Vagina (tissue), 2 donors: ENCODE data around the gene MUC6. TPM values are rescaled to one million over a fixed set of nuclear protein-coding genes. Genes with fewer than 3 reads are reported as not detected.

Experiments
- DNase-seq, 2 donors: peaks; one replicate each; pipeline ENCODE4 v3.0.0-alpha.2; 2017; ENCODE audit errors: extremely low spot score in 2 of 2
- H3K27ac ChIP-seq: fragments of 200-600 bp; sonication (generic); one replicate; pipeline ENCODE4 v1.5.1; 2019
- H3K27me3 ChIP-seq: fragments of 200-600 bp; sonication (generic); one replicate; pipeline ENCODE4 v1.5.1; 2019
- H3K36me3 ChIP-seq, 2 donors: fragments of 200-600 bp; sonication (generic); one replicate each; pipeline ENCODE4 v1.5.1; 2017 to 2019
- H3K4me1 ChIP-seq: fragments of 200-600 bp; sonication (generic); one replicate; pipeline ENCODE4 v1.5.1; 2019
- H3K4me3 ChIP-seq, 2 donors: fragments of 200-600 bp; sonication (generic); 1 replicate in 1 of 2; 2 replicates in 1 of 2; pipeline ENCODE4 v1.5.1; 2016 to 2019
- H3K9me3 ChIP-seq: fragments of 200-600 bp; sonication (generic); one replicate; pipeline ENCODE4 v1.5.1; 2019
- CTCF ChIP-seq, 3 experiments: fragments of 450-650 bp in 2 of 3; fragments of 200-600 bp in 1 of 3; sonication (generic) in 1 of 3; IDR thresholded peaks; one replicate each; pipeline ENCODE4 v1.5.1; 2017 to 2019; ENCODE audit warnings: antibody characterized with exemption in 3 of 3, mild to moderate bottlenecking in 2 of 3, moderate library complexity in 2 of 3
- POLR2A ChIP-seq, 2 donors: fragments of 450-650 bp; IDR thresholded peaks; one replicate each; pipeline ENCODE4 v1.6.1; 2017; ENCODE audit warnings: antibody characterized with exemption in 2 of 2, mild to moderate bottlenecking in 2 of 2, moderate library complexity in 2 of 2
- POLR2AphosphoS5 ChIP-seq, 2 donors: sonication (generic); formaldehyde crosslinking; IDR thresholded peaks; one replicate each; pipeline ENCODE4 v1.9.0; 2017; ENCODE audit warnings: antibody characterized with exemption in 2 of 2, mild to moderate bottlenecking in 2 of 2, low read depth in 1 of 2; ENCODE audit not compliant: insufficient read depth in 1 of 2
- intact Hi-C: fragments of 100-400 bp; cut with DNase I; formaldehyde crosslinking; loops from one replicate; pipeline ENCODE4 v1.15.1; 2023
- total RNA-seq: library from RNA; depleted of rRNA; stranded (reverse); fragments of >200 nt; gene quantifications from one replicate; pipeline ENCODE4 v1.2.3, GENCODE V29; 2016

MUC6 gene
- total RNA-seq, 1 donor from 2014 or later: not detected

DNA sequence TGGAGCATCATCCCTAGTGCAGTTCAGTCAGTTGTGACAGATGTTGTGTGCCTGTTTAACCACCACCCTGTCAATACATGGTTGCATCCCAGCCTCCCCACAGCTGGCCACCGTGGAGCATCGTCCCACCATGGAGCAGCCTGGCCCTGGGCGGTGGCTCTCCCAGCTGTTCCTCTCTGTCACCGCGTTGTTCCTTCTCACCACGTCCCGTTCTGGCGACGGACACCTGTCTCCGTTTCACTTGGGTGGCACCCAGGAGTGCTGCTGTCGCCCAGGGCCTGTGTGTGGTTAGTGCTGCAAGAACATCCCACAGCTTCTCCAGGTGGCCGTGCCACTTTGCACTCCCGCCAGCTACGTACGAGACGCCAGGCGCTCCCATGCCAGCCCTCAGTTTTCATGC is 26.5 kb downstream of the MUC6 start:
- H3K4me3 ChIP-seq: no peak overlapping the region
- no peaks in the 10 kb centered on the region for H3K27me3 ChIP-seq
- DNase-seq: no peak
- intact Hi-C loops: no loop called here
- no peak overlapping the region for H3K27ac ChIP-seq
- TF ChIP-seq POLR2AphosphoS5 (IDR thresholded peaks at IDR 0.05; ENCODE audit: insufficient read depth in 1 of 2, low read depth in 1 of 2): no peak
- TF ChIP-seq CTCF (IDR thresholded peaks at IDR 0.05): no peak
- TF ChIP-seq POLR2A (IDR thresholded peaks at IDR 0.05): no peak
- H3K36me3 ChIP-seq: peaks cover 0 to 57% of the 10 kb centered on the region in 2 donors
- no peaks in the 10 kb centered on the region for H3K9me3 ChIP-seq
- no peaks in the 10 kb centered on the region for H3K4me1 ChIP-seq

- Histone ChIP-seq H3K36me3 (peaks cover 0 to 63% of the 10 kb centered on the region in 2 donors), H3K9me3 (no peaks in the 10 kb centered on the region), H3K4me3 (no peak overlapping the region), H3K27me3 (no peaks in the 10 kb centered on the region), H3K27ac (no peak overlapping the region), H3K4me1 (no peaks in the 10 kb centered on the region)
- intact Hi-C loops: no loop called here
- DNase-seq: no peak
- TF ChIP-seq POLR2A (IDR thresholded peaks at IDR 0.05) (no peak), CTCF (IDR thresholded peaks at IDR 0.05) (no peak), POLR2AphosphoS5 (IDR thresholded peaks at IDR 0.05; ENCODE audit: insufficient read depth in 1 of 2, low read depth in 1 of 2) (no peak)
Measured at GRCh38 chr11:1009371-1009770, 27.1 kb downstream of the MUC6 start.

GRCh38 chr11:1008803-1009145 is 27.7 kb downstream of the MUC6 start:
- no peaks in the 10 kb centered on the region for H3K9me3 ChIP-seq
- H3K4me1 ChIP-seq: no peaks in the 10 kb centered on the region
- intact Hi-C loops: no loop called here
- no peaks in the 10 kb centered on the region for H3K27me3 ChIP-seq
- no peak for DNase-seq
- H3K4me3 ChIP-seq: no peak overlapping the region
- TF ChIP-seq POLR2AphosphoS5 (IDR thresholded peaks at IDR 0.05; ENCODE audit: insufficient read depth in 1 of 2, low read depth in 1 of 2): no peak
- TF ChIP-seq POLR2A (IDR thresholded peaks at IDR 0.05): no peak
- H3K27ac ChIP-seq: no peak overlapping the region
- H3K36me3 ChIP-seq: peaks cover 0 to 63% of the 10 kb centered on the region in 2 donors

DNA sequence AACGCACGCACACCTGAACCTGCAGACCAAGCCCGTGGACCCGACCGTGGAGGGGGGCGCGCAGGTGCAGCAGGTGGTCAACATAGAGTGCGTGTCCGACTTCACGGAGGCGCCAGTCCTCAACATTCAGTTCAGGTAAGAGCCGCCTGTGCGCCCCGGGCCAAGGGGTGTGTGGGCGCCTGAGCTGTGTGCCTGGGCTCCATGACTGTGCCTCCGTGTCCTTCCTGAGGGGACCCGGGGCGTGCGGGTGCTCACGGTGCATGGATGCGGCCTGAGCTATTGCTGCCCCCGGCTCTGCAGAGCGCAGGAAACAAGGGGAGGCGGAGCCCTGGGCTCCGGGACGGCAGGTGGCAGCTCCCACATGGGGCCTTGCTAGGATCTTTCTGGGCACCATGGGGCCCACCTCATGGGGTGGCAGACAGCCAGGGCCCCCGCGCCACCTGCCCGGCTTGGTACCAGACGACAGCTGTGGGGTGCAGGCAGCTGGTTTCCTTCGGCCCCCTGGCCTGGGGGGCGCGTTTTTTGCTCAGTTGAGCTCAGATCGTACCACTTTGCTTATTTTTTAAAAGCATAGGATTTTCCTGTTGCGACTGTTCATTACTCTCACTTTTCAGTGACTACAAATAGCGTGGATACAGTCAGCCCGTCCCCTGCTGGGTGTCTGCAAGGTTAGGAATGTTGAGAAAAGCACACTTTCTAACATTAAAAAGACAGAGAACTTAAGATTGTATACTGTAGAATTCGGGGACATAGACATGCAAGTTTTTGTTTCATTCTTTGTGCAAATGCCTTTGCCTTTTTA is 28.3 kb downstream of the MUC6 start:
- H3K36me3 ChIP-seq: peaks cover 0 to 66% of the 10 kb centered on the region in 2 donors
- H3K4me3 ChIP-seq: no peak overlapping the region
- no peak for DNase-seq
- no peaks in the 10 kb centered on the region for H3K4me1 ChIP-seq
- H3K9me3 ChIP-seq: no peaks in the 10 kb centered on the region
- intact Hi-C loops: no loop called here
- no peaks in the 10 kb centered on the region for H3K27me3 ChIP-seq
- no peak overlapping the region for H3K27ac ChIP-seq
- TF ChIP-seq POLR2A (IDR thresholded peaks at IDR 0.05): no peak
- TF ChIP-seq CTCF (IDR thresholded peaks at IDR 0.05): no peak
- no peak for TF ChIP-seq POLR2AphosphoS5 (IDR thresholded peaks at IDR 0.05; ENCODE audit: insufficient read depth in 1 of 2, low read depth in 1 of 2)

DNA sequence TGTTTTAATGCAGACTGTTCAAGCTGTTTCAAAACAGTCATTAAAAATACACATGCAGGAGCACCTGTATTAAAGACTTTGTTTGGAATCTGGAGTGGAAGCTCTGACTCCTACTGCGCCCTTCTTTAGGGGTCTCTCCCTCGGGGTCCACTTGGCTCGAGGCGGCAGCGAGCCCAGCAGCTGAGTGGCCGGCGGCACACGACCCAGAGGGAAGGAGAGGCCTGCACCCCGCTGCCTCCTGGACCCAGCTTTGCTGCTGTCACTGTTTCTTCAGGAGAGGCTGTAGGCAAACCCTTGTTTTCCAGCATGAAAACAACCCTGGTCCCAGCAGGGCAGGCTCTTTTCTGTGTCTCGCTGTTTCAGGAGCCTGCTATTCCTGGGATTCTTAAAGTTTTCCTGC is 29.2 kb downstream of the MUC6 start:
- intact Hi-C loops: no loop called here
- no peak overlapping the region for H3K27ac ChIP-seq
- no peak for DNase-seq
- TF ChIP-seq CTCF (IDR thresholded peaks at IDR 0.05): no peak
- TF ChIP-seq POLR2AphosphoS5 (IDR thresholded peaks at IDR 0.05; ENCODE audit: insufficient read depth in 1 of 2, low read depth in 1 of 2): no peak
- no peak for TF ChIP-seq POLR2A (IDR thresholded peaks at IDR 0.05)
- H3K9me3 ChIP-seq: no peaks in the 10 kb centered on the region
- peaks cover 0 to 73% of the 10 kb centered on the region in 2 donors for H3K36me3 ChIP-seq
- H3K27me3 ChIP-seq: no peaks in the 10 kb centered on the region
- H3K4me1 ChIP-seq: no peaks in the 10 kb centered on the region
- no peak overlapping the region for H3K4me3 ChIP-seq
